MCF 10A (cell line): Measurements from ENCODE around the gene POLR2E. TPM values are rescaled to one million over a fixed set of nuclear protein-coding genes. Genes with fewer than 3 reads are reported as not detected.
A peak's percentile ranks its signal among the peaks of the same experiment; 100 is the strongest.

Source experiments
- BruUV-seq: library from RNA; stranded (reverse); fragments of 400-500 nt; replicated peaks from 2 replicates; lab custom pipeline; 2021; lab: Mats Ljungman, UMichigan
- CTCF ChIA-PET: fragments of 300-600 bp; sonication (Branson Sonifier 250); formaldehyde crosslinking; extraction: SDS; loops from one replicate; lab custom pipeline; 2021; ENCODE audit warnings: antibody characterized with exemption, inconsistent platforms; lab: Yijun Ruan, JAX
- POLR2A ChIA-PET: fragments of 300-600, 350-650 bp; sonication (Branson Sonifier 250); formaldehyde crosslinking; extraction: SDS; loops from one replicate; lab custom pipeline; 2020; ENCODE audit warnings: antibody characterized with exemption, inconsistent platforms; lab: Yijun Ruan, JAX
- DNase-seq: peaks from one replicate; pipeline ENCODE4 v3.0.0-alpha.2; 2018; ENCODE audit not compliant: unreplicated experiment
- H3K27ac Mint-ChIP-seq: one replicate; pipeline ENCODE4 v1.8.0; 2022; ENCODE audit warnings: mild to moderate bottlenecking, low read depth, mixed read lengths; ENCODE audit not compliant: unreplicated experiment
- H3K27me3 Mint-ChIP-seq: one replicate; pipeline ENCODE4 v1.8.0; 2022; ENCODE audit warnings: mixed read lengths; ENCODE audit not compliant: insufficient read depth, unreplicated experiment
- H3K36me3 Mint-ChIP-seq: one replicate; pipeline ENCODE4 v1.8.0; 2022; ENCODE audit warnings: mild to moderate bottlenecking, moderate library complexity, mixed read lengths; ENCODE audit not compliant: insufficient read depth, unreplicated experiment
- H3K4me1 Mint-ChIP-seq: one replicate; pipeline ENCODE4 v1.8.0; 2022; ENCODE audit warnings: mixed read lengths; ENCODE audit not compliant: insufficient read depth, unreplicated experiment
- H3K4me3 Mint-ChIP-seq: one replicate; pipeline ENCODE4 v1.8.0; 2022; ENCODE audit warnings: mild to moderate bottlenecking, moderate library complexity, mixed read lengths; ENCODE audit not compliant: unreplicated experiment
- H3K9me3 Mint-ChIP-seq: one replicate; pipeline ENCODE4 v1.8.0; 2022; ENCODE audit warnings: mixed read lengths; ENCODE audit not compliant: unreplicated experiment
- CTCF ChIP-seq: fragments of 200-600 bp; IDR thresholded peaks from one replicate; pipeline ENCODE4 v1.8.0; 2022; ENCODE audit warnings: antibody characterized with exemption, mild to moderate bottlenecking; ENCODE audit not compliant: unreplicated experiment
- intact Hi-C: fragments of 100-400 bp; cut with micrococcal nuclease; formaldehyde crosslinking; loops from 2 replicates; pipeline ENCODE4 v1.14.1; 2022
- total RNA-seq: library from RNA; stranded (reverse); gene quantifications from 2 replicates; pipeline ENCODE4 v1.2.3, GENCODE V29; 2022

Gene POLR2E
- total RNA-seq, 1 experiment from 2014 or later, result 184 TPM

- Mint-ChIP-seq H3K27me3 (no peaks in the 10 kb centered on the region), H3K27ac (peak overlapping the region; percentile 10), H3K36me3 (peaks cover 79% of the 10 kb centered on the region), H3K9me3 (peaks cover 14% of the 10 kb centered on the region), H3K4me3 (no peak overlapping the region), H3K4me1 (peaks cover 14% of the 10 kb centered on the region)
- BruUV-seq, result no TSS peak
- DNase-seq, result no peak
- ChIA-PET POLR2A (interaction anchor here (1.4 kb wide), 1 partner anchor 14 kb away, joined by 4 read pairs; no protein-coding TSS in a partner anchor), CTCF (no interaction called here)
- intact Hi-C loops, result no loop called here
- TF ChIP-seq CTCF, result no peak
Measured at GRCh38 chr19:1141944-1142343, 46.8 kb upstream of the POLR2E start.

GRCh38 chr19:1140272-1141027 is 45.3 kb upstream of the POLR2E start:
- Mint-ChIP-seq H3K9me3 (peaks cover 14% of the 10 kb centered on the region), H3K36me3 (peaks cover 80% of the 10 kb centered on the region), H3K27me3 (no peaks in the 10 kb centered on the region), H3K27ac (no peak overlapping the region), H3K4me3 (no peak overlapping the region), H3K4me1 (peaks cover 14% of the 10 kb centered on the region)
- CTCF ChIA-PET, result interaction anchor here (0.7 kb wide), 1 partner anchor 429 kb away, joined by 3 read pairs; no protein-coding TSS in a partner anchor
- DNase-seq, result no peak
- TF ChIP-seq CTCF, result no peak
- intact Hi-C loops, result no loop called here
- POLR2A ChIA-PET, result no interaction called here
- no TSS peak for BruUV-seq

- BruUV-seq, result no TSS peak
- POLR2A ChIA-PET, result interaction anchor here (0.7 kb wide), 2 partner anchors 99 to 139 kb away, joined by 3 read pairs; partner anchors contain the start of gene ABCA7
Measured at GRCh38 chr19:1139126-1139525, 44.0 kb upstream of the POLR2E start.

More at GRCh38 chr19:1139126-1139525, 44.0 kb upstream of the POLR2E start:
- H3K36me3 Mint-ChIP-seq, result peaks cover 80% of the 10 kb centered on the region
- no peak overlapping the region for H3K4me3 Mint-ChIP-seq
- CTCF ChIA-PET, result no interaction called here
- no peak overlapping the region for H3K27ac Mint-ChIP-seq
- TF ChIP-seq CTCF, result no peak
- H3K27me3 Mint-ChIP-seq, result no peaks in the 10 kb centered on the region
- intact Hi-C loops, result no loop called here
- H3K4me1 Mint-ChIP-seq, result peaks cover 6% of the 10 kb centered on the region
- peaks cover 5% of the 10 kb centered on the region for H3K9me3 Mint-ChIP-seq
- DNase-seq, result no peak
